Measurements from ENCODE around the gene PAX2.

DNA sequence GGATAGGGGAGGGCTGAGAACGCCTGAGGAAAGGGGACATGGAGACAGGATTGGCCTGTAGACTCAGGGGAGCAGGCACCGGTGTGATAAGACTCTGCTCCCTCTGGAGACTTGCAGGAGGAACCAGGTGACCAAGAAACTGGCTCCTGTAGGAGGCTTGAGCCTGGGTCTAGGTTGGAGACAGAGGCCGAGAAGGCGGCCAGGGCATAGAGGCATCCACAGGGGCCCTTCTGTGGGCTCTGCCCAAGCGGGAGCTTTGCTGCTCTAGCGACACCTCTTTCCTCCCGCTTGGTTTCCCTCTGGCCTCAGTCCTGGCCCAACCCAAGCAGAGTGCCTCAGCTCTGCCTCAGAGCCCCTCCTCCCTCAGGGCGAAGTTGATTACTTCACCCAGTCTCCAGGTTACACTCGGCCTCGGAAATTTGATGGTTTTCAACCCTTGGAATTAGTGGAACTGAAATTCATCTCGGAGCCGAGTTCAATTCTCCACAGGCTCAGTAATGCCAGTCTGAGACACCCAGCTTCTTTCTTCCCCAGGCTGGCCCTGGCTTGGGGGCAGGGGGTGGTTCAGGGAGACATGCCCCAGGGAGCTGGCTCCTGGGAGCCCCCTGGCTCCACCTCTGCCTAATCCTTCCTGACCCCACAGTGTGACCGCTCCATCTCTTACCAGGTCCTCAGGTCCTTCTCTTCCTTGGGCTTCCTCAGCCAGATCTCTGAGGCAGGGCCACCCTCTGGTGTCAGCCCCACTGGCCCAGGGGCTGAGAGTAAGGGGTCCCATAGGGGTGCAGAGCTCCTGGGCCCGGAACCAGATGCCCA lies 60.4 kb downstream of the PAX2 start:
- TF ChIP-seq, protein P1, sequence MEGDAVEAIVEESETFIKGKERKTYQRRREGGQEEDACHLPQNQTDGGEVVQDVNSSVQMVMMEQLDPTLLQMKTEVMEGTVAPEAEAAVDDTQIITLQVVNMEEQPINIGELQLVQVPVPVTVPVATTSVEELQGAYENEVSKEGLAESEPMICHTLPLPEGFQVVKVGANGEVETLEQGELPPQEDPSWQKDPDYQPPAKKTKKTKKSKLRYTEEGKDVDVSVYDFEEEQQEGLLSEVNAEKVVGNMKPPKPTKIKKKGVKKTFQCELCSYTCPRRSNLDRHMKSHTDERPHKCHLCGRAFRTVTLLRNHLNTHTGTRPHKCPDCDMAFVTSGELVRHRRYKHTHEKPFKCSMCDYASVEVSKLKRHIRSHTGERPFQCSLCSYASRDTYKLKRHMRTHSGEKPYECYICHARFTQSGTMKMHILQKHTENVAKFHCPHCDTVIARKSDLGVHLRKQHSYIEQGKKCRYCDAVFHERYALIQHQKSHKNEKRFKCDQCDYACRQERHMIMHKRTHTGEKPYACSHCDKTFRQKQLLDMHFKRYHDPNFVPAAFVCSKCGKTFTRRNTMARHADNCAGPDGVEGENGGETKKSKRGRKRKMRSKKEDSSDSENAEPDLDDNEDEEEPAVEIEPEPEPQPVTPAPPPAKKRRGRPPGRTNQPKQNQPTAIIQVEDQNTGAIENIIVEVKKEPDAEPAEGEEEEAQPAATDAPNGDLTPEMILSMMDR (IDR thresholded peaks at IDR 0.05) = no peak
- TF ChIP-seq EZH2 (IDR thresholded peaks at IDR 0.05) (no peak), EZH2phosphoT487 (IDR thresholded peaks at IDR 0.05) (no peak)
